Esophagus squamous epithelium (tissue), 4 donors: ENCODE measurements around the gene FOXP1.

Source experiments
- POLR2A ChIP-seq, 4 donors: fragments of 450-650 bp; IDR thresholded peaks; one replicate each; pipeline ENCODE4 v1.6.1; 2017; ENCODE audit warnings: antibody characterized with exemption in 4 of 4, mild to moderate bottlenecking in 4 of 4, moderate library complexity in 3 of 4
- TF ChIP-seq, protein P1 (sequence below), 6 experiments: fragments of 450-650 bp in 4 of 6; fragments of 200-600 bp in 2 of 6; sonication (generic) in 2 of 6; IDR thresholded peaks; one replicate each; pipeline ENCODE4 v1.5.1; 2016 to 2019; ENCODE audit warnings: antibody characterized with exemption in 6 of 6, mild to moderate bottlenecking in 4 of 6, moderate library complexity in 4 of 6

DNA sequence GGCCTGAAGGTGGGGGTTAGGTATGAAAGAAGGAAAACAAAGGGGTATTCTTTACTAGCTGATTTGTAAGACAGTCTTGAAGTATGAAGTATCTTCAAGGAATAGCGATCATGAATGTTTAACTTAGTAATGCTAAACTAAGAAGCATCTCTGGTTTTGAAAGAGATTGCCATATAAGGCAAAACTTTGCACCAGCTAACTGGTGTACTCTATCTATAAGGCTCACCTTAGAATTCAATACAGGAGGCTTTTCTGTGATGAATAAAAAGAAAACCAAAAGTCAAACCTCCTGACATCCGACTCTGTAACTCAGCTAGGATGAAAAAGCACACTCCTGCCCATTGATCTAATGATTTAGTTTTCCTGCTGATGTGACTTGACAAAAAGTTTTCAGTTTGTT, 54.7 kb downstream of the FOXP1 start:
- TF ChIP-seq, protein P1, sequence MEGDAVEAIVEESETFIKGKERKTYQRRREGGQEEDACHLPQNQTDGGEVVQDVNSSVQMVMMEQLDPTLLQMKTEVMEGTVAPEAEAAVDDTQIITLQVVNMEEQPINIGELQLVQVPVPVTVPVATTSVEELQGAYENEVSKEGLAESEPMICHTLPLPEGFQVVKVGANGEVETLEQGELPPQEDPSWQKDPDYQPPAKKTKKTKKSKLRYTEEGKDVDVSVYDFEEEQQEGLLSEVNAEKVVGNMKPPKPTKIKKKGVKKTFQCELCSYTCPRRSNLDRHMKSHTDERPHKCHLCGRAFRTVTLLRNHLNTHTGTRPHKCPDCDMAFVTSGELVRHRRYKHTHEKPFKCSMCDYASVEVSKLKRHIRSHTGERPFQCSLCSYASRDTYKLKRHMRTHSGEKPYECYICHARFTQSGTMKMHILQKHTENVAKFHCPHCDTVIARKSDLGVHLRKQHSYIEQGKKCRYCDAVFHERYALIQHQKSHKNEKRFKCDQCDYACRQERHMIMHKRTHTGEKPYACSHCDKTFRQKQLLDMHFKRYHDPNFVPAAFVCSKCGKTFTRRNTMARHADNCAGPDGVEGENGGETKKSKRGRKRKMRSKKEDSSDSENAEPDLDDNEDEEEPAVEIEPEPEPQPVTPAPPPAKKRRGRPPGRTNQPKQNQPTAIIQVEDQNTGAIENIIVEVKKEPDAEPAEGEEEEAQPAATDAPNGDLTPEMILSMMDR (IDR thresholded peaks at IDR 0.05) = no peak
- TF ChIP-seq POLR2A (IDR thresholded peaks at IDR 0.05) = no peak
